DMS79 (cell line): ENCODE results near the gene VPS35L.
A peak's percentile ranks its signal among the peaks of the same experiment; 100 is the strongest.
"Not testable (repeated sequence)": the region's sequence is repeated elsewhere in the genome, so short reads cannot be mapped to it uniquely, and the experiment has no call there.

Experiments used
- DNase-seq: peaks from one replicate; lab custom pipeline; 2025; lab: John Stamatoyannopoulos, UW

VPS35L gene

GRCh38 chr16:19540241-19540970 is 15.1 kb upstream of the VPS35L start:
- no peak for DNase-seq

- DNase-seq = peak; percentile 89
Measured at GRCh38 chr16:19542138-19542821, 13.2 kb upstream of the VPS35L start.

GRCh38 chr16:19543278-19543996 is 12.1 kb upstream of the VPS35L start:
- not testable (repeated sequence) for DNase-seq

- no peak for DNase-seq
Measured at GRCh38 chr16:19548144-19548543, 7.4 kb upstream of the VPS35L start.

GRCh38 chr16:19549673-19550072 is 5.8 kb upstream of the VPS35L start:
- no peak for DNase-seq

- DNase-seq = peak; percentile 12
Measured at GRCh38 chr16:19555938-19556771, 652 bp downstream of the VPS35L start.

GRCh38 chr16:19559242-19559910 is 3.9 kb downstream of the VPS35L start:
- peak; percentile 10 for DNase-seq

GRCh38 chr16:19560078-19560477 is 4.6 kb downstream of the VPS35L start:
- DNase-seq = no peak

GRCh38 chr16:19563377-19563776 is 7.9 kb downstream of the VPS35L start:
- DNase-seq = no peak

- no peak for DNase-seq
Measured at GRCh38 chr16:19566362-19566761, 10.9 kb downstream of the VPS35L start.

GRCh38 chr16:19567560-19567959 is 12.1 kb downstream of the VPS35L start:
- no peak for DNase-seq

GRCh38 chr16:19573997-19574396 is 18.5 kb downstream of the VPS35L start:
- no peak for DNase-seq

GRCh38 chr16:19574615-19575014 is 19.1 kb downstream of the VPS35L start:
- no peak for DNase-seq

- DNase-seq = no peak
Measured at GRCh38 chr16:19578378-19578971, 23.0 kb downstream of the VPS35L start.

GRCh38 chr16:19582050-19582831 is 26.7 kb downstream of the VPS35L start:
- DNase-seq = no peak

GRCh38 chr16:19583665-19584300 is 28.3 kb downstream of the VPS35L start:
- DNase-seq = no peak

- no peak for DNase-seq
Measured at GRCh38 chr16:19588661-19589060, 33.2 kb downstream of the VPS35L start.

GRCh38 chr16:19589106-19589505 is 33.6 kb downstream of the VPS35L start:
- DNase-seq = no peak

- DNase-seq = no peak
Measured at GRCh38 chr16:19589771-19590302, 34.3 kb downstream of the VPS35L start.
